Esophagus muscularis mucosa (tissue), 3 donors: ENCODE data around the gene KLF1.

Source experiments
- CTCF ChIP-seq, 3 experiments: fragments of 200-600 bp in 2 of 3; fragments of 450-650 bp in 1 of 3; sonication (generic) in 2 of 3; IDR thresholded peaks; one replicate each; pipeline ENCODE4 v1.5.1; 2017 to 2019; ENCODE audit warnings: antibody characterized with exemption in 3 of 3, mild to moderate bottlenecking in 2 of 3, moderate library complexity in 1 of 3
- POLR2AphosphoS5 ChIP-seq, 2 donors: sonication (generic); formaldehyde crosslinking; IDR thresholded peaks; one replicate each; pipeline ENCODE4 v1.6.1; 2017; ENCODE audit warnings: antibody characterized with exemption in 2 of 2

- no peak for TF ChIP-seq CTCF (IDR thresholded peaks at IDR 0.05)
- TF ChIP-seq POLR2AphosphoS5 (IDR thresholded peaks at IDR 0.05) = no peak
Measured at GRCh38 chr19:12930002-12930645, 43.1 kb upstream of the KLF1 start.
